ENCODE results near the gene ELK4.

Gene ELK4

DNA sequence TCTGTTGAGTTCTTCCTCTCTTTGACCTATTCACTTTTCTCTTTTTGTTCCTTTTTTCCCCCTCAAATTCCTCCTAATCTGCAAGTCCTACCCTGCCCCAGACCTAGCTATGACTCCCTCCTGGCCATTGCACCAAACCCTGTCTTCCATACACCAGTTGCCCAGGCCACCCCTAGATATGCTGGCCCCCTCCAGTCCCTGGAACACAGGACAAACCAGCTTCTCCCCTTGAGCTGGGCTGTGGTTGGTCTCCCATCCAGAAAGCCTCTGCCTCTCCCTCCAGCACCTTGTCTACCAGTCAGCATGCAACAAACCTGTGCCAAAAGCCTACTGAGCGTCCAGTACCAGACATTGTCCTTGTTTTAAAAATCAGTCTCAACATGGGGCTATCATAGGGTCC is 59.4 kb downstream of the ELK4 start:
- no peak for DNase-seq (ENCODE audit: low read depth)
- TF ChIP-seq, protein P1, sequence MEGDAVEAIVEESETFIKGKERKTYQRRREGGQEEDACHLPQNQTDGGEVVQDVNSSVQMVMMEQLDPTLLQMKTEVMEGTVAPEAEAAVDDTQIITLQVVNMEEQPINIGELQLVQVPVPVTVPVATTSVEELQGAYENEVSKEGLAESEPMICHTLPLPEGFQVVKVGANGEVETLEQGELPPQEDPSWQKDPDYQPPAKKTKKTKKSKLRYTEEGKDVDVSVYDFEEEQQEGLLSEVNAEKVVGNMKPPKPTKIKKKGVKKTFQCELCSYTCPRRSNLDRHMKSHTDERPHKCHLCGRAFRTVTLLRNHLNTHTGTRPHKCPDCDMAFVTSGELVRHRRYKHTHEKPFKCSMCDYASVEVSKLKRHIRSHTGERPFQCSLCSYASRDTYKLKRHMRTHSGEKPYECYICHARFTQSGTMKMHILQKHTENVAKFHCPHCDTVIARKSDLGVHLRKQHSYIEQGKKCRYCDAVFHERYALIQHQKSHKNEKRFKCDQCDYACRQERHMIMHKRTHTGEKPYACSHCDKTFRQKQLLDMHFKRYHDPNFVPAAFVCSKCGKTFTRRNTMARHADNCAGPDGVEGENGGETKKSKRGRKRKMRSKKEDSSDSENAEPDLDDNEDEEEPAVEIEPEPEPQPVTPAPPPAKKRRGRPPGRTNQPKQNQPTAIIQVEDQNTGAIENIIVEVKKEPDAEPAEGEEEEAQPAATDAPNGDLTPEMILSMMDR (IDR thresholded peaks at IDR 0.05; ENCODE audit: insufficient read depth, low read depth, low read length, missing control alignments): no peak

DNA sequence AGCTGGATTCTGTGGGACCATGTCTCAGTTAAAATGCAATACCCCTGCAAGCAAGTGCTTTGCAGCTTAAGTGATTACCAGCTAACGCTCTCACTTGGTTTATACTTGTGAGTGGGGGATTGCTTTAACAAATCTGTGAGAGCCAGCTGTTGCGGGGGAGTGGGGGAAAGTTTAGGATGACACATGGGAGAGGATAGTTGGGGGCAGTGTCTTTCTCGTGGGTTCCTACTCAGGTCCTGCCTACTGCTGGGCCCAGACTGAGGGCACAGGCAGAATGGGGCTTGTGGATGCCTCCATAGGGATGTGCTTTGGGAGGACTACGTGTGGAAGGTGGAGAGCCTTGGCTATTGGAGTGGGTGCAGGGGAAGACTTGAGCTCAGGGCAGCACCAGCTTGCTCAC is 60.1 kb downstream of the ELK4 start:
- H3K4me3 ChIP-seq (ENCODE audit: low read depth, low read length): no peak overlapping the region
- TF ChIP-seq, protein P1 (IDR thresholded peaks at IDR 0.05; ENCODE audit: insufficient read depth, low read depth, low read length, missing control alignments): no peak
- no peak for DNase-seq (ENCODE audit: low read depth)

More for the DNA sequence above, 59.4 kb downstream of the ELK4 start:
- no peak overlapping the region for H3K4me3 ChIP-seq (ENCODE audit: low read depth, low read length)

GRCh38 chr1:205570796-205571537 is 60.8 kb downstream of the ELK4 start:
- DNase-seq (ENCODE audit: low read depth): no peak
- TF ChIP-seq, protein P1 (IDR thresholded peaks at IDR 0.05; ENCODE audit: insufficient read depth, low read depth, low read length, missing control alignments): no peak
- no peak overlapping the region for H3K4me3 ChIP-seq (ENCODE audit: low read depth, low read length)

GRCh38 chr1:205570173-205570501 is 61.7 kb downstream of the ELK4 start:
- no peak for DNase-seq (ENCODE audit: low read depth)
- TF ChIP-seq, protein P1 (IDR thresholded peaks at IDR 0.05; ENCODE audit: insufficient read depth, low read depth, low read length, missing control alignments): no peak
- no peak overlapping the region for H3K4me3 ChIP-seq (ENCODE audit: low read depth, low read length)

DNA sequence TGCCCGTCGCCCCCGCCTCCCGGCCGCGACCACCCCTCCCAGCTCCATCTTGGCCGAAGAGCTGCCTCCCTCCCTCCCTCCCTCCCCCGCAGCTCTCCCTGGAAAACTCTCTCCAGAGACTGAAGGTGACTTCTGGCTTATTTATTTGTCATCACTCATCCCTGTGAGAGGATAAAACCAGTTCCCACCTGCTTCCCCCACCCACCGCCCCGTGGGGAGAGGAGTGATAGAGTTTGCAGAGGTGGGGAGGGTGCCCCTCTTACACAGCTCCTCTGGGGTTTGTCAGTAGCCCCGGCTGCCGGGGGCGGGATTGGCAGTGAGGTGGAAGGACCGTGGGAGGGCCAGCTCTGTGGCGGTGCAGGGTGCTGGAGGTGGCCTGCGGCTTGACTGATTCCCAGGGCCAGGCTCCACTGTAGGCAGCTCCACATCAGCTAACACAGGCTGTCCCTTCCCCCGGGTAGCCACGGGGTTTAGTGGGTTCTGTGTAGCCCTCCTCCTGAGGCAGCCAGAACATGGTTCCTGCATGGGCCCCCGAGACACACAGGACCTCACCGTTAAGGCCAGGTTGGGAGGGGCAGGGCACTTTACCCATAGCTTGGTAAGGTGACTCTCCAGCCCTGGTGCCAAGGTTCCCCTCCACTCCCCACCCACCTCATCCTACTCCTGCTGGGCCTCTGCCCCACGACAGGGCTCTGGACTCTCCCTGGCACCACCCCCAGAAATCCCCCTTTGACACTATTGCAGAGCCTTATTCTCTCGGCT is 62.2 kb downstream of the ELK4 start:
- DNase-seq (ENCODE audit: low read depth): no peak
- TF ChIP-seq, protein P1 (IDR thresholded peaks at IDR 0.05; ENCODE audit: insufficient read depth, low read depth, low read length, missing control alignments): no peak

GRCh38 chr1:205568469-205569361 is 63.1 kb downstream of the ELK4 start:
- no peak for DNase-seq (ENCODE audit: low read depth)
- TF ChIP-seq, protein P1 (IDR thresholded peaks at IDR 0.05; ENCODE audit: insufficient read depth, low read depth, low read length, missing control alignments): no peak
- H3K4me3 ChIP-seq (ENCODE audit: low read depth, low read length): no peak overlapping the region

More for the DNA sequence above, 62.2 kb downstream of the ELK4 start:
- no peak overlapping the region for H3K4me3 ChIP-seq (ENCODE audit: low read depth, low read length)

All from GM12865 (cell line).